Left cardiac atrium (tissue), 4 donors: ENCODE data around the gene ZNF136. TPM values are rescaled to one million over a fixed set of nuclear protein-coding genes. Genes with fewer than 3 reads are reported as not detected.

ENCODE experiments used
- ATAC-seq, 2 donors: fragments of 200-7000 bp; cut with Tn5 transposase; one replicate each; pipeline ENCODE4 v1.9.1; 2020; ENCODE audit warnings: mild to moderate bottlenecking in 2 of 2, moderate library complexity in 2 of 2
- DNase-seq: peaks from one replicate; pipeline ENCODE4 v3.0.0-alpha.2; 2020
- intact Hi-C, 2 donors: fragments of 100-400 bp; cut with DNase I; formaldehyde crosslinking; loops; one replicate each; pipeline versions ENCODE4 v1.14.1 to v1.15.1; 2022 to 2023
- long read RNA-seq: library from polyadenylated mRNA; unstranded; transcript quantifications from one replicate; pipeline ENCODE4 v2.0.0, GENCODE V29; 2021
- total RNA-seq, 2 donors: library from RNA; stranded (reverse); fragmentation: NEBNext Ultra II Directional; extraction: Animal tissue kit (Norgen Biotek cat#: 25700); gene quantifications; one replicate each; pipeline ENCODE4 v1.2.1, GENCODE V29; 2021
- donor health status: DM: no; HTN: yes; CAD: no.
- donor health status: DM: no; HTN: yes; CAD: no; lungs with severe emphysema.
- donor health status: DM: yes; HTN: yes; CAD: no.
- donor health status: Dilated cardiomyopathy.

Gene ZNF136
- total RNA-seq = 1 to 10 TPM; 5.0 to 6.5 TPM
- long read RNA-seq, transcript ZNF136-201 (4 exons, 3,643 nt) = major isoform, 6 of 6 reads
- long read RNA-seq, partial matches to known transcripts = 0 of 6 reads
- long read RNA-seq, other reads (novel, unspliced or antisense) = 0 of 6 reads

DNA sequence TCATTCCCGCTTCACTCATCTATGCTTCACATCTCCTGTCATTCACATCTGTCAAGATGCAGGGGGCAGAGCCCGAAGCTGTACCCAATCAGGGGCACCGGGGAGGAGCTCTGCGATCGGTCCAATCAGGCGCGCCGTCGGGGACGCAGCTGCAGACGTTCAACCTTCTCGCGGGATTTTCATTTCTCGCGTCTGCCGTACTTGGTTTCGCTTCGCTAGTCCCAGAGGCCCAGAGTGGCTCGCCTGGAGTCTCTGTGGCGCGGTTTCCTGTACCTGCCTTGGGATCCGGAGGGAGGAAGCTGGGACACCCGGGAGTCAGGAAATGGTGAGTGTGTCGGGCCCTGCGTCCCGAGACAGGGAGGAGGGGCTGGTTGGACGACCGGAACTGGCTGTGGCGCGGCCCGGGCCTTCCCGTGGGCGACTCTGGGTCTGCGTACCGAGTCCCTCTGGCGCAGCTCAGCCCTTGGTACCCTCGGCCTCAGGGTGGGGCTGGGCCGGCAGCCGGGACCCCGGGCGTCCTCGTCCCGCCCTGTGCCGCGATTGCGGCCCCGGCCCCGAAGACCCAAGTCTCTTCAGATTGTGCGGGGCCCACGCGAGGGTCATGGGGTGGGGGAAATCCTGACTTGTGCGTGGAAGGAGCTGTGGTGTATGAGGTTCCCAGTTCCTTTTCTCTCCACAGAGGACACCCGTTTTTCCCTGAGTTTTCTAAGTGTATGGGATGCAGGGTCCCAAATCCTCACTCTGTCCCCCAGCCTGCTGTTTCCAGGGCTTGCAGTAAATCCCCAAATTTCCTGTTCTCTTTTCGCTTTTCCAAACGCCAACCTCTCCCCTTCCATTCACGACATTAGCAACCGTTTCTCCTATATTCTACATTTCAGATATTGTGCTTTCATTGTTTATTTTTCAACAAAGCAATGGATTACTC is at the start of gene ZNF136:
Gene ZNF136, plus strand, starts transcription at position 215 of the 925 bp plus-strand sequence. Its CDS starts 108 bp downstream, at position 323.
- DNase-seq (peak; percentile 96), ATAC-seq (peak; percentile 99)
- intact Hi-C loops = no loop called here

DNA sequence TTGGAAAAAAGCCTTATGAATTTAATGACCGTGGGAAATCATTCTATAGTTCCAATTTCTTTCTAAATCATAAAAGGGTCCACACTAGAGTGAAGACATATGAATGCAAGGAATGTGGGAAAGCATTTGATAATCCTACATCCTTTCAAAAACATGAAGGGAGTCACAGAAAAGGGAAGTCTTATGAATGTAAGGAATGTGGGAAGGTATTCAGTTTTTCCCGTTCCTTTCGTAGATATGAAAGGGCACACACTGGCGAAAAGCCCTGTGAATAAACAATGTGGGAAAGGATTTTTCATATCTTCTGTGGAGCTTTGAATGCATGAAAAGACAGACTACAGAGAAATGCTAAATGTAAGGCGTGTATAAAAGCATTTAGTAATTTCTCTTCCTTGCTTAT is 49.8 kb upstream of the ZNF136 start:
- no peak for ATAC-seq
- intact Hi-C loops = no loop called here
- no peak for DNase-seq

DNA sequence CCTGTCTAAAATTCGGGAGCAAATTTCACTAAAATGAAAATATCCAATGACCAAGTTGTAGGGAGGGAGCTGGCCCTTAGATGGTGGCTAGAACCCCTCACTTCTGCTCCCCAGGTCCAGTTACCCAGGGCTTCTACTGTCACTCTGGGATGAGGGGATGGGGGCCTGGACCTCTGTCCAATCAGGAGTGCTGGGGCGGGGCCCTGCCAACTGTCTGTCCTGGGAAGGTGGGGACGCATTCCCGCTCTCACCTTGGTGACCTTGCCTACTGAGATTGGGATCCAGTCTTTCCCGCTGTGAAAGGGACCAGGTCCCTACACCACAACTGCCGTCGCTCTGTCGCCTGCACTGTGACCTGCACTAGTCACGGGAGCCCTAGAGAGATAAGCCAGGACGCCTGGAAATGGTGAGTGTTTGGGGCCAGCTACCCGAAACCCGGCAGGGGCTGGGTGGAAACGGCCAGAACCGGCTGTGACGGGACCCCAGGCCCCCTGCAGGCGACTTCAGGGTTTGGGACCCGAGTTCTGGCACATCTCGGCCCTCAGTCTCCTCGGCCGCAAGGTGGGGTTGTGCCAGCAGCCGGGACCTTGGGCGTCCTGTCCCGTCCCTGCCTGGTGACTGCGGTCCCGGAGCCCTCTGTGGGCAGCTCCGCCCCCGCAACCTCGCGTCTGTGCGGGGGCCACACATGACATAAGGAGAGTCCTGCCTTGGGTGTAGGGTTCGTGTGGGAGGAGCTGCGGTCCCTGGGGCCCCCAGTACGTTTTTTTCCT is 45.5 kb upstream of the ZNF136 start:
- ATAC-seq (peak in 1 of 2 donors; percentile 19), DNase-seq (no peak)
- intact Hi-C loops = no loop called here

DNA sequence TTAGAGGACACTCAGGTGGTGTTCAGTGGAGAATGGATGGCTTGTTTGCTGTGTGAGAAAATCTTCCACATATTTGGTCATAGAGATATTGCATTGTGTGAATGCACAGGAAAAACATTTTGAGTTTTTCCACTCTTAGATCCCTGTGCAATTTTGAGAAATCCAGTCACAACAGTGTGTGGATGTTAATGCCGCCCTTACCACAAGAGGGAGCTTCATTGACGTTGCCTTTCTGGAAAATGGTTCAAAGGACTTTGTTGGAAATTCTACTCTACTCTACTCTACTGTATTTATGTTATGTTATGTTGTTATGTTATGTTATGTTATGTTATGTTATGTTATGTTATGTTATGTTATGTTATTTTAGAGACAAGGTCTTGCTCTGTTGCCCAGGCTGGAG is 36.2 kb upstream of the ZNF136 start:
- DNase-seq (no peak), ATAC-seq (no peak)
- intact Hi-C loops = no loop called here

DNA sequence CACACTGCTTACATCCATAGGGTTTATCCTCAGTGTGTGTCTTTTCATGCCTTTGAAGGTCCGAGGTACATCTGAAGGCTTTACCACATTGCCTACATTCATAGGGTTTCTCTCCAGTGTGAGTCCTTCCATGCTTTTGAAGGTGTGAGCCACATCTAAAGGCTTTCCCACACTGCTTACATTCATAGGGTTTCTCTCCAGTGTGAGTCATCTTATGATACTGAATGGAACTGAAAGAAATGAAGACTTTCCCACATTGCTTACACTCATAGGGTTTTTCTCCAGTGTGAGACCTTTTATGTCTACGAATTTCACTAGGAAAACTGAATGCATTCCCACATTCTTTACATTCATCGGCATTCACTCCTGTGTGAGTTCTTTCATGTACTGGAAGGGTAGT is 29.8 kb upstream of the ZNF136 start:
- no peak for DNase-seq
- ATAC-seq = no peak
- intact Hi-C loops = no loop called here

DNA sequence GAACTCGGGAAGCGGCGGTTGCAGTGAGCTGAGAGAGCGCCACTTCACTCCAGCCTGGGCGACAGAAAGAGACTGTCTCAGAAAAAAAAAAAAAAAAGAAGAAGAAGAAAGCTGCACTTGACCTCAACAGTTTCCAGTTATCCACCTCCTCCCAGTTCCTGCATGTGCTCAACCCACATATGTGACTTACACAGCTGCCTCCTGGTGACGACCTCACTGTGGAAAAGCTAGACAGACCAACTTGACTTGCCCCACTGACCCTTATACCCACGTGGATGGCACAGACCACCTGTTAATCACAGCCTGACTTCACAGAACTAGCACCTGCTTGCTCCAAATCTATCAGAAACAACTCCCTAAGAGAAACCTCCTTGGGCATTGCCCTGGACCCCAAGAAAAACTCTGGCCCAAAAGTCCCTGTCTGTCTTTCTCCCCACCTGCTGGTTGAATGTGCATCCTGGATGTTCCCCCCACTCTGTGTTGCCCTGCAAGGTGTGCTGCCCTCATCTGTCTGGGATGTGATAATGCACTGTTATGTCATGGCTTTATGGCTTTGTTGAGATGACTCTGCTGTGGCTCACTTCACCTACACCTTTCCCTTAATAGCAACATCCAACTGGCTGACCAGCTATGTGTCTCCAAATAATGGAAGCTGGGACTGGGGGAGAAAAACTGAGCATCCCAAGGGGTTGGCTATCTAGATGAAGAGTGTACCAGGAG is 25.5 kb upstream of the ZNF136 start:
- DNase-seq (no peak), ATAC-seq (no peak)
- intact Hi-C loops = no loop called here

DNA sequence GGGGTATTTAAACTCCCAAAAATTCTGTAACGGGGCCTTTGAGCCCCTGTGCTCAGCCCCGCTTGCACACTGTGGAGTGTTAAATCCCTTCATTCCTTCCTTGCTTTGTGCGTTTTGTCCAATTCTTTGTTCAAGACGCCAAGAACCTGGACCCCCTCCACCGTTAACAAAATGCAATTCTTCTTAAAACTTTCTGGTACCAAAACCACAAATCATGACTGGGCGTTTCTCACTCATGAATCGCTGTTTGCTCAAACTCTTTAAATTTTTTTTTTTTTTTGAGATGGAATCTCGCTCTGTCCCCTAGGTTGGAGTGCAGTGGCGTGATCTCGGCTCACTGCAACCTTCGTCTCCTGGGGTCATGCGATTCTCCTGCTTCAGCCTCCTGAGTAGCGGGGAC is 23.6 kb upstream of the ZNF136 start:
- DNase-seq (no peak), ATAC-seq (no peak)
- intact Hi-C loops = no loop called here

DNA sequence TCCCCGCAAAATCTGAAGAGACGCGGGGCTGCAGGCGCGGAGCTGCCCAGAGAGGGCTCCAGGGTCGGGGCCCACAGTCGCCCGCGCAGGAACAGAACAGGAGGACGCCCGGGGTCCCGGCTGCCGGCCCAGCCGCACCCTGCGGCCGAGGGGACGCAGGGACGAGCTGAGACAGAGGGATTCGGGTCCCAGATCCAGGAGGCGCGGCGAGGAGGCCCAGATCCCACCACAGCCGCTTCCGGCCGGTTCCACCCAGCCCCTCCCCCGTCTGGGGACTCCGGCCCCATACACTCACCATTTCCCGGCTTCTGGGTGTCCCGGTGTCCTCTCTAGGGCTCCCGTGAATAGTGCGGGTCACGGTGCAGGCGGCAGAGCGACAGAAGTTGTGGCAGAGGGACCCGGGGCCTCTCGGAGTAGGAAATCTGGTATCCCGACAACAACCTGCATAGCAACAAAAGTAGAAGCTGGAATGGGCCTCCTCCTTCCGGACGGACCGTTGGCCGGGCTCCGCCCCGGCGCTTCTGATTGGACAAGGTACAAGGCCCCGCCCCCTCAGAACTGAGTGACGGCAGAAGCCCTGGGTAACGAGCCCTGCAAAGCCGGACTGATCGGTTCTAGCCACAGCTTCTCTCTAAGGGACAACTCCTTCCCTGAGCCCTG is 22.9 kb upstream of the ZNF136 start, which contains the start of gene ZNF20:
Gene ZNF20, minus strand, starts transcription at position 466 of the 660 bp plus-strand sequence. Its CDS starts 168 bp downstream, at position 298.
- peak; percentile 97 for DNase-seq
- ATAC-seq = peak; percentile 99 to 100
- intact Hi-C loops = loop anchor here (2.0 to 5.0 kb wide), 6 partner anchors 49 to 343 kb away; partner anchors contain the start of genes ZNF491 (in 1 of the 2) and ZNF844 (in 1 of the 2)

DNA sequence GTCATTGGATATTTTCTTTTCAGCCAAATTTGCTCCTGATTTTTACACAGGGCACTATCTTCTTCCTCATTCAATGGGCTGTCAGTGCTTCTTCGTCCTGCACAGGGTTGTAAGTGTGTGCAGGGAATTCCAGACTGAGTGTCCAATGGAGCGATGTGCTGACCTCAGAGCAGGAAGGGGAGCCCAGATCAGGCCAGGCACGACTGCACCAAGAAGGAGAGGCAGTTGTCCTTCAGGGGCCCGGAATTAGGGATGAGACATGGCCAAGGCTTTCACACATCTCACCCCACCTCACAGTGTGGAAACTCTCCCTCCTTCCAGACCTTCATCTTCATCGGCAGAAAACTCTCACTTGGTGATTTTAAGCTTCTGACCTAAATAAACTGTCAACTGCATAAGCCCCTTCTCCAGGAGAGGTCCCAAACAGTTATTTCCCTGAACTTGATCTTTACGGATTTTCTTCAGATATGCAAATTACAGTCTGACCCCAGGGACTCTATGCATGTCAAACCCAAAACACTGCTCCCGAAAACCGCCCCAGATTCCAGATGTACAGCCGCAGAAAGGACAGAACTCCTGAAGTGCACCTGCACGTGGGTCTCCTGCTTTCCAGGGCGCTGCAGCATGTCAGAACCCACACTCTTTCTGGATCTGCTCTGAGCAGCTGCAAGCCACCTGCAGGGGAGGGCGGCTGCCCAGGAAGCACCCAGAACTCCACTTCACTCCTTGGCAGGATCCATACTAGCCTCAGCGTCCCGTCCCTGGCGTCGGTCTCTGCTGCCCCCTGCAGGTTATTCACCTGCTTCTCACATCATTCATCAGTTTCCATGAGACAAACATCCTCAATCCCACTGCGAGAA is 22.1 kb upstream of the ZNF136 start:
- intact Hi-C loops = loop anchor here (1.0 to 5.0 kb wide), 7 partner anchors 50 to 343 kb away; partner anchors contain the start of genes ZNF491 (in 1 of the 2) and ZNF844 (in 1 of the 2)
- DNase-seq = peak; percentile 89
- peak; percentile 91 to 93 for ATAC-seq

DNA sequence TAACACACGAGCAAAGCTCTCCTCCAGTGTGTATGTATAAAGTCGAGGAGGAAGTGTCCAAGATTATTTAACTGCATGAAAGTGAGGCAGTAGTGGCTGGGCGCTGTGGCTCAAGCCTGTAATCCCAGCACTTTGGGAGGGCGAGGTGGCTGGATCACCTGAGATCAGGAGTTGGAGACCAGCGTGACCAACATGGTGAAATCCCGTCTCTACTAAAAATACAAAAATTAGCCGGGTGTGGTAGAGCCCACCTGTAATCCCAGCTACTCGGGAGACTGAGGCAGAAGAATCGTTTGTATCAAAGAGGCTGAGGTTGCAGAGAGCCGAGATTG is 21.5 kb upstream of the ZNF136 start:
- ATAC-seq (no peak), DNase-seq (no peak)
- intact Hi-C loops = loop anchor here (1.0 to 5.0 kb wide), 7 partner anchors 51 to 344 kb away; partner anchors contain the start of genes ZNF491 (in 1 of the 2) and ZNF844 (in 1 of the 2)

DNA sequence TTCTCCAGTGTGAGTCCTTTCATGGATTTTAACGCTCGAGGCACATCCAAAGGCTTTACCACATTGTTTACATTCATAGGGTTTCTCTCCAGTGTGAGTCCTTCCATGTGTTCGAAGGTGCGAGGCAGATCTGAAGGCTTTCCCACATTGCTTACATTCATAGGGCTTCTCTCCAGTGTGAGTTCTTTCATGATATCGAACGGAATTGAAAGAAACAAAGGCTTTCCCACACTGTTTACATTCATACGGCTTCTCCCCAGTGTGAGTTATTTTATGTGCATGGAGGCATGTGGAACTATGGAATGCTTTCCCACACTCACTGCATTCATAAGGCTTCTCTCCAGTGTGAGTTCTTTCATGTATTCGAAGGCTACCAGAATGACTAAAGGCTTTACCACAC is 17.5 kb upstream of the ZNF136 start:
- DNase-seq (no peak), ATAC-seq (no peak)
- intact Hi-C loops = no loop called here

DNA sequence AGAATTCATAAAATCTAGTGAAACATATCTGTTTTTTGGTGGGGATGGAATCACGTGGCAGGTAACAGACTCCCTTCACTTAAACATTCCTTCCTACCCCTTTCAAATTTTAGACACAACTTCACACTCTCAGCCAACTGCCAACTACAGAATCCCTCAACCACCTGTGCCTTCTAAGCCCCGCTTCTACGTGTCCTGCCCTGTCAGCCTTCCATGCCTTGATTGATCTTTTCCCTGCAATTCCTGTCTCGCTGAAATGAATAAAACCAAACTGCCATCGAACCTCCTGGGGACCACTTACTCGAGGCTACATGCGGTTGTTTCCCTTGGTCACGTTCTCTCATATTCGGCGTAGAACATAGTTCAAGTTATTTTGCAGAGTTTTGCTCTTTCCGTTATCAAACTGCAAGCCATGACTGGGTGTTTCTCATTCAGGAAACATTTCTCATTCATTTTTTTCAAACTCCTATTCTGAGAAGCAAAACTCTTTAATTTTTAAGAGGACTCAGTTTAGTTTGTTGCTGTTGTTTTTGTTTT is 7.5 kb upstream of the ZNF136 start:
- ATAC-seq (no peak), DNase-seq (no peak)

DNA sequence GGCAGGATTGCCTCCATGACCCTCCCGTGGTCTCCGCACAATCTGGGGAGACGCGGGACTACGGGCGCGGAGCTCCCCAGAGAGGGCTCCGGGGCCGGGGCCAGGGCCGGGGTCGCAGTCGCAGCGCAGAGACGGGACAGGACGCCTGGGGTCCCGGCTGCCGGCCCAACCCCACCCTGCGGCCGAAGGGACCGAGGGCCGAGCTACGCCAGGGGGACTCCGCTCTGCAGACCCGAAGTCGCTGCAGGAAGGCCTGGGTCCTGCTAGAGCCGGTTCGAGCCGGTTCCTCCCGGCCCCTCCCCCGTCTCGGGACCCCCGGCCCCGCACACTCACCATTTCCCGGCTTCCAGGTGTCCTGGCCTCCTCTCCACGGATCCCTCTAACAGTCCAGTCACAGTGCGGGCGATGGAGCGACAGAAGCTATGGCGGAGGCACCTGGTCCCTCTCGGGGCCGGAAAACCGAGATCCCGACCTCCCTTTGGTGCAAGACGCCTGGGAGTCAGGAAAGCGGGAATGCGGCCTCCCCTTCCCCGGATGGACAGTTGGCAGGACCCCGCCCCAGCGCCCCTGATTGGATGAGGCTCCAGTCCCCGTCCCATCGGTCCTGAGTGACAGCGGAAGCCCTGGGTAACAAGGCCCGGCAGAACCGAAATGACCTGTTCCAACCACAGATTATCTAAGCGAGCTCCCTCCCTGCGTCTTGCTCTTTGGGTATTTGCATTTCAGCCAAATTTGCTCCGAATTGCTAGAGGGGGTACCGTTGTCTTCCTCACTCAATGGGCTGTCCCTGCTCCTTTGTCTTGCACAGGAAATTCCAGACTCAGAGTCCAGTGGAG is 6.5 kb upstream of the ZNF136 start, which contains the start of gene ZNF625:
Gene ZNF625, minus strand, starts transcription at position 512 of the 836 bp plus-strand sequence. Its CDS starts 176 bp downstream, at position 336.
- DNase-seq = peak; percentile 91
- intact Hi-C loops = no loop called here
- ATAC-seq = peak; percentile 99

More for the DNA sequence above, 7.5 kb upstream of the ZNF136 start:
- intact Hi-C loops = no loop called here

DNA sequence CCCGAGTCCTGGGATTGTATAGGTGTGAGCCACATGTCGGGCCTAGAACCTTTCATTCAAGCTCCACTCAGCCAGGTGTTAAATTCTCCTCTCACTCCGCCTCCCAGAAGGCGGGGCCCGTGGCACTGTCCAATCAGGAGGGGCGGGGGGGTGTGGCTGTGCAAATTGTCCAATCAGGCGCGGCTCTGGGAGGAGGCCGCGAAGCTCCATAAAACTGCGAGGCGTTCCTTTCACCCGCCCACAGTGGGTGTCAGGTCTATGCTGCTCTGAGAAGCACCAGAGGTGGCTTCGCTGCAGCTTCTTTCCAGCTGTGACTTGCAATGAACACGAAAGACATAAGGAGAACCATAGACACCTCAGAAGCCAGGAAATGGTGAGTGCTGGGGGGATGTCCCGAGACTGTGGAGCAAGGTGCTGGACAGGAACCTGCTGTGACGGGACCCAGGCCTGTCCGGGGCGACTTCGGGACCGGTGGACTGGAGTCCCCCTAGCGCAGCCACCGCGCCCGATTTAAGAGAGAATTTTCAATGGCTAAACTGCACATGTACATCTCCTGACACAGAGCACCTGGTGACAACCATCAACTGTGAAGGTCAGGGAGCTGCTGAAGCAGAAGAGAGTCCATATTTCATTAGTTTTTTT is 3.0 kb upstream of the ZNF136 start:
- intact Hi-C loops = no loop called here
- ATAC-seq = no peak
- no peak for DNase-seq

DNA sequence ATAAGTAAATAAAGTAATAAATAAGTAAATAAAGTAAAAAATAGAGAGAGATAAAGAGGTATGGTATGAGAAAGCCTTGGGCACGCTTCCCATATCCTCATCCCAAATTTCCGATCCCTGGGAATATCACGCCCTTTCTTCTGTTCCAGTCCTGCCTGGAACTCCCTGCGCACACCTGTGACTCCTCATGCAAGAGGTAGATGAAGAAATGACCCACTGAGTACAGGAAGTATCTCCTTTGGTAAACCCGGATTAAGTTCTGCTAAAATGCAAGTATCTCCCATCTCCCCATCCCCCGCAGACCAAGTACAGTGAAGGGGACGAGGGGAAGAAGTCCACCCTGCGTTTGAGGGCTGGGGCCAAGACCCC is 399 bp upstream of the ZNF136 start:
- ATAC-seq (no peak), DNase-seq (no peak)
- intact Hi-C loops = no loop called here

DNA sequence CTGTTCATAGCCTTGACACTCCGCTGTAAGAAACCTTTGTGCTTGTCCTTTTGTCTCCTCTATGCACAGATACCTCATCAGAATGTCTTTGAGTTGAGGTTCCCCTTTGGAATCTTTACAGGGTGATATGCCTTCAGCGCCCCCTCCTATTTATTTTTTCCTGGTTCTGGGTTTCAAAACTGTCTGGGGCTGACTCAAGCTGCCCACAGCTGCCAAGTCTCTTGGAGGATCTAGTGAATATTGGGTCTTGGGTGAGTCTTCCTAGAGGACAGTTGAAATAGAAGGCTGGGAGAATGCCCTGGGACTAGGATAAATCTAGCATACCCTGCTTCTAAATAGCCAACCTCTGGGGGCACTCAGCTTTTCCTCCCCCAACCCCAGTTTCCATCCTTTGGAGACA is 930 bp downstream of the ZNF136 start:
- ATAC-seq (peak in 1 of 2 donors; percentile 3), DNase-seq (no peak)
- intact Hi-C loops = no loop called here
